Gastroesophageal sphincter (tissue), 4 donors: ENCODE data around the gene PNPT1. TPM values are rescaled to one million over a fixed set of nuclear protein-coding genes. Genes with fewer than 3 reads are reported as not detected.

Experiments
- ATAC-seq: fragments of 150-250 bp; one replicate; pipeline ENCODE4 v1.9.1; 2016; ENCODE audit warnings: mild to moderate bottlenecking, moderate library complexity
- H3K27ac ChIP-seq, 4 donors: fragments of 200-600 bp; sonication (generic) in 3 of 4; 1 replicate in 3 of 4; 2 replicates in 1 of 4; pipeline ENCODE4 v1.5.1; 2016 to 2019
- H3K27me3 ChIP-seq: fragments of 200-600 bp; sonication (generic); one replicate; pipeline ENCODE4 v1.5.1; 2019
- H3K36me3 ChIP-seq, 2 donors: fragments of 200-600 bp; sonication (generic); one replicate each; pipeline ENCODE4 v1.5.1; 2019; ENCODE audit warnings: control low read depth in 1 of 2
- H3K4me1 ChIP-seq, 3 donors: fragments of 200-600 bp; sonication (generic); 1 replicate in 2 of 3; 2 replicates in 1 of 3; pipeline ENCODE4 v1.5.1; 2016 to 2019; ENCODE audit warnings: control low read depth in 2 of 3
- H3K4me3 ChIP-seq, 2 donors: fragments of 200-600 bp; sonication (generic); one replicate each; pipeline ENCODE4 v1.5.1; 2019; ENCODE audit warnings: mild to moderate bottlenecking in 1 of 2, moderate library complexity in 1 of 2
- H3K9me3 ChIP-seq, 3 donors: fragments of 200-600 bp; sonication (generic); one replicate each; pipeline ENCODE4 v1.5.1; 2017 to 2019; ENCODE audit warnings: control low read depth in 2 of 3
- CTCF ChIP-seq, 4 experiments: fragments of 200-600 bp in 2 of 4; fragments of 450-650 bp in 2 of 4; sonication (generic) in 1 of 4; IDR thresholded peaks; one replicate each; pipeline ENCODE4 v1.5.1; 2017 to 2019; ENCODE audit warnings: antibody characterized with exemption in 4 of 4, mild to moderate bottlenecking in 2 of 4, moderate library complexity in 2 of 4
- EP300 ChIP-seq: sonication (generic); formaldehyde crosslinking; IDR thresholded peaks from one replicate; pipeline ENCODE4 v1.6.1; 2017; ENCODE audit warnings: antibody characterized with exemption, mild to moderate bottlenecking
- POLR2A ChIP-seq, 2 donors: fragments of 450-650 bp; IDR thresholded peaks; one replicate each; pipeline ENCODE4 v1.6.1; 2017; ENCODE audit warnings: antibody characterized with exemption in 2 of 2, mild to moderate bottlenecking in 2 of 2, moderate library complexity in 1 of 2
- POLR2AphosphoS5 ChIP-seq: sonication (generic); formaldehyde crosslinking; IDR thresholded peaks from one replicate; pipeline ENCODE4 v1.6.1; 2017; ENCODE audit warnings: antibody characterized with exemption
- WGBS, 2 donors: methylation state at CpG; one replicate each; pipeline ENCODE4 v1.1.5; 2018; ENCODE audit warnings: low coverage in 1 of 2; 5-methylcytosine and 5-hydroxymethylcytosine counted together
- total RNA-seq, 4 donors: library from RNA; depleted of rRNA; stranded (reverse); fragments of >200 nt; gene quantifications; one replicate each; pipeline ENCODE4 v1.1.0, GENCODE V29; 2016

PNPT1 gene
- total RNA-seq, 4 donors from 2014 or later, result 14.9 to 113 (median 17.3) TPM

- ATAC-seq, result no peak
- H3K4me3 ChIP-seq, result no peak overlapping the region
- no peak overlapping the region for H3K27ac ChIP-seq
- no peaks in the 10 kb centered on the region for H3K27me3 ChIP-seq
- TF ChIP-seq POLR2A (IDR thresholded peaks at IDR 0.05) (no peak), POLR2AphosphoS5 (no peak), CTCF (IDR thresholded peaks at IDR 0.05) (no peak), EP300 (no peak)
- H3K4me1 ChIP-seq, result peaks cover 0 to 68% (median 0%) of the 10 kb centered on the region in 3 donors
- H3K9me3 ChIP-seq, result no peaks in the 10 kb centered on the region
- H3K36me3 ChIP-seq, result peaks cover 0 to 41% of the 10 kb centered on the region in 2 donors
- 53 to 69% methylated on average over 1 of the region's 1 CpG for WGBS, 2 donors
Measured at GRCh38 chr2:55609938-55610578, 83.6 kb downstream of the PNPT1 start.

GRCh38 chr2:55609193-55609794, 84.3 kb downstream of the PNPT1 start:
- Histone ChIP-seq H3K27ac (no peak overlapping the region), H3K4me1 (peaks cover 0 to 68% (median 2%) of the 10 kb centered on the region in 3 donors), H3K9me3 (no peaks in the 10 kb centered on the region), H3K4me3 (no peak overlapping the region), H3K27me3 (no peaks in the 10 kb centered on the region), H3K36me3 (peaks cover 0 to 37% of the 10 kb centered on the region in 2 donors)
- TF ChIP-seq POLR2A (IDR thresholded peaks at IDR 0.05) (no peak), POLR2AphosphoS5 (no peak), CTCF (IDR thresholded peaks at IDR 0.05) (no peak), EP300 (no peak)
- no peak for ATAC-seq
- WGBS, 2 donors, result 50 to 63% methylated on average over 3 to 7 of the region's 8 CpGs

- no peak for ATAC-seq
- H3K27me3 ChIP-seq, result no peaks in the 10 kb centered on the region
- 93 to 94% methylated on average over 3 of the region's 3 CpGs for WGBS, 2 donors
- H3K9me3 ChIP-seq, result no peaks in the 10 kb centered on the region
- H3K36me3 ChIP-seq, result peaks cover 0 to 24% of the 10 kb centered on the region in 2 donors
- H3K4me1 ChIP-seq, result peaks cover 0 to 72% (median 2%) of the 10 kb centered on the region in 3 donors
- H3K27ac ChIP-seq, result no peak overlapping the region
- no peak overlapping the region for H3K4me3 ChIP-seq
- TF ChIP-seq EP300 (no peak), POLR2AphosphoS5 (no peak), POLR2A (IDR thresholded peaks at IDR 0.05) (no peak), CTCF (IDR thresholded peaks at IDR 0.05) (no peak)
Measured at GRCh38 chr2:55607717-55608116, 85.9 kb downstream of the PNPT1 start.

- H3K4me1 ChIP-seq, result peaks cover 2 to 67% (median 3%) of the 10 kb centered on the region in 3 donors
- peak overlapping the region; percentile 50 to 67 (median 59) for H3K27ac ChIP-seq
- TF ChIP-seq POLR2AphosphoS5 (no peak), CTCF (IDR thresholded peaks at IDR 0.05) (no peak), POLR2A (IDR thresholded peaks at IDR 0.05) (no peak), EP300 (no peak)
Measured at GRCh38 chr2:55604027-55604565, 89.5 kb downstream of the PNPT1 start.

GRCh38 chr2:55601849-55602248, 91.8 kb downstream of the PNPT1 start:
- H3K9me3 ChIP-seq, result no peaks in the 10 kb centered on the region
- no peak overlapping the region for H3K4me3 ChIP-seq
- no peak for ATAC-seq
- H3K4me1 ChIP-seq, result peaks cover 2 to 45% (median 3%) of the 10 kb centered on the region in 3 donors
- peaks cover 0 to 35% of the 10 kb centered on the region in 2 donors for H3K36me3 ChIP-seq
- H3K27ac ChIP-seq, result peak overlapping the region in 1 of 4 donors; percentile 62
- TF ChIP-seq CTCF (IDR thresholded peaks at IDR 0.05), result no peak
- no peak for TF ChIP-seq POLR2AphosphoS5
- no peak for TF ChIP-seq POLR2A (IDR thresholded peaks at IDR 0.05)
- no peak for TF ChIP-seq EP300
- no peaks in the 10 kb centered on the region for H3K27me3 ChIP-seq

More at GRCh38 chr2:55604027-55604565, 89.5 kb downstream of the PNPT1 start:
- 69 to 83% methylated on average over 1 of the region's 1 CpG for WGBS, 2 donors
- no peak for ATAC-seq
- Histone ChIP-seq H3K27me3 (no peaks in the 10 kb centered on the region), H3K4me3 (peak overlapping the region in 1 of 2 donors; percentile 14), H3K36me3 (peaks cover 0 to 12% of the 10 kb centered on the region in 2 donors), H3K9me3 (no peaks in the 10 kb centered on the region)
